ENCODE data around the gene ABCA5. TPM values are rescaled to one million over a fixed set of nuclear protein-coding genes. Genes with fewer than 3 reads are reported as not detected.
A peak's percentile ranks its signal among the peaks of the same experiment; 100 is the strongest.

The ABCA5 gene, protein sequence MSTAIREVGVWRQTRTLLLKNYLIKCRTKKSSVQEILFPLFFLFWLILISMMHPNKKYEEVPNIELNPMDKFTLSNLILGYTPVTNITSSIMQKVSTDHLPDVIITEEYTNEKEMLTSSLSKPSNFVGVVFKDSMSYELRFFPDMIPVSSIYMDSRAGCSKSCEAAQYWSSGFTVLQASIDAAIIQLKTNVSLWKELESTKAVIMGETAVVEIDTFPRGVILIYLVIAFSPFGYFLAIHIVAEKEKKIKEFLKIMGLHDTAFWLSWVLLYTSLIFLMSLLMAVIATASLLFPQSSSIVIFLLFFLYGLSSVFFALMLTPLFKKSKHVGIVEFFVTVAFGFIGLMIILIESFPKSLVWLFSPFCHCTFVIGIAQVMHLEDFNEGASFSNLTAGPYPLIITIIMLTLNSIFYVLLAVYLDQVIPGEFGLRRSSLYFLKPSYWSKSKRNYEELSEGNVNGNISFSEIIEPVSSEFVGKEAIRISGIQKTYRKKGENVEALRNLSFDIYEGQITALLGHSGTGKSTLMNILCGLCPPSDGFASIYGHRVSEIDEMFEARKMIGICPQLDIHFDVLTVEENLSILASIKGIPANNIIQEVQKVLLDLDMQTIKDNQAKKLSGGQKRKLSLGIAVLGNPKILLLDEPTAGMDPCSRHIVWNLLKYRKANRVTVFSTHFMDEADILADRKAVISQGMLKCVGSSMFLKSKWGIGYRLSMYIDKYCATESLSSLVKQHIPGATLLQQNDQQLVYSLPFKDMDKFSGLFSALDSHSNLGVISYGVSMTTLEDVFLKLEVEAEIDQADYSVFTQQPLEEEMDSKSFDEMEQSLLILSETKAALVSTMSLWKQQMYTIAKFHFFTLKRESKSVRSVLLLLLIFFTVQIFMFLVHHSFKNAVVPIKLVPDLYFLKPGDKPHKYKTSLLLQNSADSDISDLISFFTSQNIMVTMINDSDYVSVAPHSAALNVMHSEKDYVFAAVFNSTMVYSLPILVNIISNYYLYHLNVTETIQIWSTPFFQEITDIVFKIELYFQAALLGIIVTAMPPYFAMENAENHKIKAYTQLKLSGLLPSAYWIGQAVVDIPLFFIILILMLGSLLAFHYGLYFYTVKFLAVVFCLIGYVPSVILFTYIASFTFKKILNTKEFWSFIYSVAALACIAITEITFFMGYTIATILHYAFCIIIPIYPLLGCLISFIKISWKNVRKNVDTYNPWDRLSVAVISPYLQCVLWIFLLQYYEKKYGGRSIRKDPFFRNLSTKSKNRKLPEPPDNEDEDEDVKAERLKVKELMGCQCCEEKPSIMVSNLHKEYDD (N-terminal part only)
- total RNA-seq (ENCODE audit: low replicate concordance), result 7.3 and 28.3 TPM in 2 replicates

DNA sequence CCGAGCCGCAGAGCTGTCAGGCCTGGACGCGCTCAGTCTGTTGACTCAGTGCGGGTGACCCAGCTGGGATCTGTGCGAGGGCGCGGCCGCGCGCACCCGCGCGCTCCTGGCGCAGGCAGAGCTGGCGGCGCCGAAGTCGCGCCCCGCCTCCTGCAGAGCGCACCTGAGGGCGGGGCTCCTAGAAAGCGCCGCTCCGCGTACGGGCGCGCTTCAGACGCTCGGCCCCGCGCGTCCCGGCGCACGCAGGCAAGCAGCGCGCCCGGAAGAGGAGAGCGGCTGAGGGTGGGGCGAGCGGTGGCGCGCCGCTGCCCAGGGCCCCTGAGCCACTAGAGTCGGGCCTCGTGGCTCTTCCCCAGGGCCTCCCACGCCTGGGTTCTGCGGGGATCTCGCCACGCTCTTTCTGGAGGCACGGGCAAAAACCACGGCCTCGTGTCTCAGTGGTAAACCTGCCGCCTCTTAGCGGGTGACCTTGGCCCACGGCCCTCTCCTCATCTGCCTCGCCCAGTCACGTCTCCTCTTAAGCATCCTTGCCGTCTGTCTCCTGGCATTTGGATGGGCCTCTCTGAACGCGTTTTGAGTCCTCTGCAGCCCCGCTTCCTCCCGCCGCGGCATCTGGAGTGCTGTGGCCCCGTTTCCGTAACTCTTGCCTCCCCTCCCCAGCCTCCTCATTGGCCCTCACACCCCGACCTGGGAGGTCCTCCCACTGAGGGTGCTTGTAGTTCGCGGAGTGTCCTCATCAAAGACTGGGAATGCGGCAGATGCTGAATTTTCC lies at the start of gene ABCA5:
TSS of gene ABCA5 (minus strand) at position 74 of the 772 bp plus-strand sequence. CDS start 12,718 bp downstream, outside the sequence.
- peak; percentile 72 for DNase-seq (ENCODE audit: low read depth)
- no peak for TF ChIP-seq CTCF (IDR thresholded peaks at IDR 0.05; ENCODE audit: insufficient read depth, low read length)
- peak within 1 kb of the TSS; percentile 80 for H3K4me3 ChIP-seq (ENCODE audit: low read depth, low read length)

DNA sequence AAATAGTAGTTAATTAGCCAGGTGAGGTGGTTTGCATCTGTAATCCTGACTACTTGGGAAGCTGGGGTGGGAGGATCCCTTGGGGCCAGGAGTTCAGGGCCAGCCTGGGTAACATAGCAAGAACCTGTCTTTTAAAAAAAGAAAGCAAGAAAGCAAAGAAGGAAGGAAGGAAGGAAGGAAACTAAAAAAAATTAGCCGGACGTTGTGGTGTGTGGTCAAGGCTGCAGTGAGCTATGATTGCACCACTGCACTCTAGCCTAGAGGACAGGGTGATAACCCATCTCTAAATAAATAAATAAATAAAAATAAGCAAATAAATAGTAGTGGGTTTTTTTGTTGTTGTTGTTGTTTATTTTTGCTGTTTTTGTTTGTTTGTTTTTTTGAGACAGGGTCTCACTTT lies 48.3 kb upstream of the ABCA5 start:
- no peak for DNase-seq (ENCODE audit: low read depth)
- H3K4me3 ChIP-seq (ENCODE audit: low read depth, low read length), result no peak overlapping the region
- TF ChIP-seq CTCF (IDR thresholded peaks at IDR 0.05; ENCODE audit: insufficient read depth, low read length), result no peak

GRCh38 chr17:69373069-69373468 lies 46.1 kb upstream of the ABCA5 start:
- H3K4me3 ChIP-seq (ENCODE audit: low read depth, low read length), result no peak overlapping the region
- no peak for DNase-seq (ENCODE audit: low read depth)
- TF ChIP-seq CTCF (IDR thresholded peaks at IDR 0.05; ENCODE audit: insufficient read depth, low read length), result no peak

DNA sequence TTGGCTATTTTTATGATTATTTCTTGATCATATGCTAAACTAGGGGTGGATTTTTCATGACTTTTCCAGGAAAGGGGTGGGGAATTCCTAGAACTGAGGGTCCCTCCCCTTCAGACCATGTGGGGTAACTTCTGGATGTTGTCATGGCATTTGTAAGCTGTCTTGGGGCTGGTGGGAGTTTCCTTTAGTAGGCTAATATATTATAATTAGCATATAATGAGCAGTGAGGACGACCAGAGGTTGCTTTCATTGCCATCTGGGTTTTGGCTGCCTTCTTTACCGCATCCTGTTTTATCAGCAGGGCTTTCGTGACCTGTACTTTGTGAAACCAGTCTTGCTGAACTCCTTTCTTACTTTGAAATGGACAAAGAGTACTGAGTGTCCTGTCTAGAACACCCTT lies 40.4 kb upstream of the ABCA5 start:
- TF ChIP-seq CTCF (IDR thresholded peaks at IDR 0.05; ENCODE audit: insufficient read depth, low read length), result no peak
- no peak overlapping the region for H3K4me3 ChIP-seq (ENCODE audit: low read depth, low read length)
- DNase-seq (ENCODE audit: low read depth), result no peak

GRCh38 chr17:69363488-69364210 lies 36.7 kb upstream of the ABCA5 start:
- DNase-seq (ENCODE audit: low read depth), result no peak
- TF ChIP-seq CTCF (IDR thresholded peaks at IDR 0.05; ENCODE audit: insufficient read depth, low read length), result no peak
- H3K4me3 ChIP-seq (ENCODE audit: low read depth, low read length), result no peak overlapping the region

Data from fibroblast of the aortic adventitia (primary cell).